ENCODE measurements around the gene DAND5. TPM values are rescaled to one million over a fixed set of nuclear protein-coding genes. Genes with fewer than 3 reads are reported as not detected.
A peak's percentile ranks its signal among the peaks of the same experiment; 100 is the strongest.

DAND5 gene
- total and polyA plus RNA-seq, 9 of the 15 experiments (the other 6 are each of a cell fraction or from before 2014, with no cell fraction given): 0.22 to 0.83 (median 0.60) TPM

DNA sequence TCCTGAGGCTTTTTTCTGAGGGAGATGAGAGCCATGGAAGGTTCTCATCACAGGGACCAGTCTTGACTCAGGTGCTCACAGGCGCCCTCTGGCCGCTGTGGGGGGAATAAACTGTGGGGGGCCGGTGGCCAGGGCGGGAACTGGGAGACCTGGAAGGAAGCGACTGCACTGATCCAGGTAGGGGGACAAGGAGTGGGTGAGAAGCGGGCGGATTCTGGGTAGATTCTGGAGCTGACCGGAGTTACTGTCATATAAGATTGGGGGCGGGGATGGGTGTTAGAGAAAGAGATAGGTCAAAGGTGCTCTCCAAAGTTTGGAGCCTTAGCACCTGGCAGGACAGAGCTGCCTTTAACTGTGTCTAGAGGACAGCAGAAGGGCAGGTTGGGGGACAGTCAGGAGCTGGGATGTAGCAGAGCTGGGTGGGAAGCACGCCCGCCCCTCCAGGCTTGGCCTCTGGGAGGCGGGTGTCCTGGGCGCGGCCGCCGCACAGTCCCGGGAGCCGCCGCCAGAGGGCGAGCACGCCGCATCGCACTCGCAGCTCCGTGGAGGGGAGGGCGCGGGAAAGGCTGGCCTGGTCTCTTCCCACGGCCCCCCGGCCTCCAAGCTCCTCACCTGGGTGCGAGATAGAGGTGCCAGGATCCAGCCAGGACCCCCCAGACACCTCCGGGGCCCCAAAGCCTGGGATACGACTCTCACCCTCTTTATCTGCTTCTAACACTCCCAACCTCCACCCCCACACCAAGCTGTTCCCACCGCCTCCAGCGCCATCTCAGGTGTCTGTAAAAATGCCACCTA, 4.2 kb upstream of the DAND5 start (continued):
- peak; percentile 23 for TF ChIP-seq KAT2B (IDR thresholded peaks at IDR 0.05; ENCODE audit: low read depth, low read length)
- TF ChIP-seq ZNF197 (CRISPR knock-in tag; IDR thresholded peaks at IDR 0.05; ENCODE audit: low read depth): no peak
- no peak for TF ChIP-seq TBL1XR1 (IDR thresholded peaks at IDR 0.05; ENCODE audit: low read length in 2 of 2)
- no peak for TF ChIP-seq ZNF584 (CRISPR knock-in tag; IDR thresholded peaks at IDR 0.05; ENCODE audit: low read depth)
- no peak for TF ChIP-seq PHF20 (IDR thresholded peaks at IDR 0.05; ENCODE audit: partially characterized antibody)
- TF ChIP-seq PHB2 (IDR thresholded peaks at IDR 0.05; ENCODE audit: low read depth): no peak; the same call in 1 of the 2 replicates
- TF ChIP-seq POLR3A (IDR thresholded peaks at IDR 0.05; ENCODE audit: borderline replicate concordance, extremely low read depth, insufficient read depth, insufficient read length): no peak
- TF ChIP-seq DPF2 (IDR thresholded peaks at IDR 0.05): peak; percentile 77
- TF ChIP-seq, protein P1, sequence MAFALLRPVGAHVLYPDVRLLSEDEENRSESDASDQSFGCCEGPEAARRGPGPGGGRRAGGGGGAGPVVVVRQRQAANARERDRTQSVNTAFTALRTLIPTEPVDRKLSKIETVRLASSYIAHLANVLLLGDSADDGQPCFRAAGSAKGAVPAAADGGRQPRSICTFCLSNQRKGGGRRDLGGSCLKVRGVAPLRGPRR (CRISPR knock-in tag; IDR thresholded peaks at IDR 0.05): no peak
- TF ChIP-seq TAF9B (IDR thresholded peaks at IDR 0.05; ENCODE audit: partially characterized antibody): no peak
- TF ChIP-seq, protein P2, sequence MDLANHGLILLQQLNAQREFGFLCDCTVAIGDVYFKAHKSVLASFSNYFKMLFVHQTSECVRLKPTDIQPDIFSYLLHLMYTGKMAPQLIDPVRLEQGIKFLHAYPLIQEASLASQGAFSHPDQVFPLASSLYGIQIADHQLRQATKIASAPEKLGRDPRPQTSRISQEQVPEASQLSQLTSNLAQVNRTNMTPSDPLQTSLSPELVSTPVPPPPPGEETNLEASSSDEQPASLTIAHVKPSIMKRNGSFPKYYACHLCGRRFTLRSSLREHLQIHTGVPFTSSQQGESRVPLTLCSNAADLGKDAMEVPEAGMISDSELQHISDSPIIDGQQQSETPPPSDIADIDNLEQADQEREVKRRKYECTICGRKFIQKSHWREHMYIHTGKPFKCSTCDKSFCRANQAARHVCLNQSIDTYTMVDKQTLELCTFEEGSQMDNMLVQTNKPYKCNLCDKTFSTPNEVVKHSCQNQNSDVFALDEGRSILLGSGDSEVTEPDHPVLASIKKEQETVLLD (IDR thresholded peaks at IDR 0.05): 0 out of 2 replicates have a peak, but pooled peaks have one; percentile 17
- TF ChIP-seq MEF2D (tag; conservative IDR thresholded peaks at IDR 0.05; ENCODE audit: low read depth): no peak
- no peak for TF ChIP-seq EWSR1 (IDR thresholded peaks at IDR 0.05; ENCODE audit: borderline replicate concordance, low read depth, partially characterized antibody)
- TF ChIP-seq ELF4 (CRISPR knock-in tag; IDR thresholded peaks at IDR 0.05): 0 out of 2 replicates have a peak, but pooled peaks have one; percentile 10
- TF ChIP-seq NCOA4 (IDR thresholded peaks at IDR 0.05; ENCODE audit: partially characterized antibody): no peak
- TF ChIP-seq FOS (IDR thresholded peaks at IDR 0.05; ENCODE audit: extremely low read depth, insufficient read length): no peak
- TF ChIP-seq ZNF707 (CRISPR knock-in tag; conservative IDR thresholded peaks at IDR 0.05): no peak
- TF ChIP-seq, protein P3, sequence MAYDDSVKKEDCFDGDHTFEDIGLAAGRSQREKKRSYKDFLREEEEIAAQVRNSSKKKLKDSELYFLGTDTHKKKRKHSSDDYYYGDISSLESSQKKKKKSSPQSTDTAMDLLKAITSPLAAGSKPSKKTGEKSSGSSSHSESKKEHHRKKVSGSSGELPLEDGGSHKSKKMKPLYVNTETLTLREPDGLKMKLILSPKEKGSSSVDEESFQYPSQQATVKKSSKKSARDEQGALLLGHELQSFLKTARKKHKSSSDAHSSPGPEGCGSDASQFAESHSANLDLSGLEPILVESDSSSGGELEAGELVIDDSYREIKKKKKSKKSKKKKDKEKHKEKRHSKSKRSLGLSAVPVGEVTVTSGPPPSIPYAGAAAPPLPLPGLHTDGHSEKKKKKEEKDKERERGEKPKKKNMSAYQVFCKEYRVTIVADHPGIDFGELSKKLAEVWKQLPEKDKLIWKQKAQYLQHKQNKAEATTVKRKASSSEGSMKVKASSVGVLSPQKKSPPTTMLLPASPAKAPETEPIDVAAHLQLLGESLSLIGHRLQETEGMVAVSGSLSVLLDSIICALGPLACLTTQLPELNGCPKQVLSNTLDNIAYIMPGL (CRISPR knock-in tag; IDR thresholded peaks at IDR 0.05): peak; percentile 94; the same call in 1 of the 2 replicates
- TF ChIP-seq ZFP30 (CRISPR knock-in tag; IDR thresholded peaks at IDR 0.05; ENCODE audit: borderline replicate concordance): no peak
- TF ChIP-seq TCF7 (IDR thresholded peaks at IDR 0.05; ENCODE audit: borderline replicate concordance): 0 out of 2 replicates have a peak, but pooled peaks have one; percentile 68
- peak; percentile 64 for TF ChIP-seq ARID2 (IDR thresholded peaks at IDR 0.05)
- no peak for TF ChIP-seq KLF10 (CRISPR knock-in tag; IDR thresholded peaks at IDR 0.05)
- TF ChIP-seq GABPB1 (CRISPR knock-in tag; IDR thresholded peaks at IDR 0.05): peak; percentile 80

Measured in K562 (cell line).